Naive B cell (primary cell): ENCODE results near the gene SWSAP1. TPM values are rescaled to one million over a fixed set of nuclear protein-coding genes. Genes with fewer than 3 reads are reported as not detected.
"Not testable (repeated sequence)": the region's sequence is repeated elsewhere in the genome, so short reads cannot be mapped to it uniquely, and the experiment has no call there.

Experiments used
- ATAC-seq, 2 donors: fragments of 150-1000 bp; cut with Tn5 transposase; 2 replicates each; pipeline ENCODE4 v1.10.0; 2021; ENCODE audit warnings: low read depth in 2 of 2, mild to moderate bottlenecking in 2 of 2, moderate library complexity in 2 of 2
- DNase-seq: peaks from one replicate; pipeline ENCODE4 v3.0.0; 2022
- H3K27ac Mint-ChIP-seq, 6 donors: one replicate each; pipeline ENCODE4 v1.8.0; 2020 to 2022; ENCODE audit warnings: mild to moderate bottlenecking in 6 of 6, mixed read lengths in 6 of 6, moderate library complexity in 5 of 6, inconsistent platforms in 2 of 6
- H3K27me3 Mint-ChIP-seq, 3 donors: one replicate each; pipeline ENCODE4 v1.8.0; 2021 to 2022; ENCODE audit warnings: mixed read lengths in 3 of 3, mild to moderate bottlenecking in 1 of 3
- H3K36me3 Mint-ChIP-seq, 2 donors: one replicate each; pipeline ENCODE4 v1.8.0; 2020 to 2022; ENCODE audit warnings: mixed read lengths in 2 of 2, inconsistent platforms in 1 of 2, mild to moderate bottlenecking in 1 of 2
- H3K4me1 Mint-ChIP-seq, 3 donors: one replicate each; pipeline ENCODE4 v1.8.0; 2020 to 2022; ENCODE audit warnings: mixed read lengths in 3 of 3, inconsistent platforms in 1 of 3, mild to moderate bottlenecking in 1 of 3, moderate library complexity in 1 of 3
- H3K4me3 Mint-ChIP-seq, 8 donors: one replicate each; pipeline ENCODE4 v1.8.0; 2020 to 2022; ENCODE audit warnings: mild to moderate bottlenecking in 8 of 8, mixed read lengths in 8 of 8, moderate library complexity in 8 of 8, inconsistent platforms in 2 of 8
- H3K9me3 Mint-ChIP-seq, 7 donors: one replicate each; pipeline ENCODE4 v1.8.0; 2020 to 2022; ENCODE audit warnings: mixed read lengths in 7 of 7, mild to moderate bottlenecking in 5 of 7, inconsistent platforms in 2 of 7, moderate library complexity in 1 of 7
- polyA plus RNA-seq, 6 donors: library from polyadenylated mRNA; unstranded; fragments of 300-500 nt; fragmentation: Illumina TruSeq; gene quantifications; one replicate each; pipeline ENCODE4 v1.2.3, GENCODE V29; 2021; ENCODE audit warnings: low read depth in 6 of 6

SWSAP1 gene
- polyA plus RNA-seq, 6 donors from 2014 or later: 6.0 to 10.2 (median 7.6) TPM

DNA sequence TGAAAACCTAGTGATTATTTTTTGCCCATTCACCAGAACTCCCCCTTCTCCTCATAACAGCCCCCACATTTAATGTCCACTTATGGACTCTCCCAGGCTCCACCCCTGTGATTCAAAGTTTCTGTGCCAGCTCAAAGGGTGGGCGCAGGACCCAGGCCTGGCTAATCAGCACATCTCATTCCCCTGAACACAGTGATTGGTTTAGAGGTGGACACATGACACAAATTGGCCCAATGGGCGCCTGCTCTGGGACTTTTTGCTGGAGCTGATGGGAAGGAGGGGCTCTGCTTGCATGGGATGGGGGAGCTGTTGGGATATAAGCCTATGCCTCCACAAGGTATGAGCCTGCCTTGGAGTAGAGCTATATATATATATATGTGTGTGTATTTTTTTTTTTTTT, 15.9 kb downstream of the SWSAP1 start:
- ATAC-seq: no peak
- Mint-ChIP-seq H3K4me1 (peaks cover 14 to 22% (median 21%) of the 10 kb centered on the region in 3 donors), H3K36me3 (no peaks in the 10 kb centered on the region), H3K9me3 (peaks cover 0 to 4% (median 2%) of the 10 kb centered on the region in 7 donors), H3K27ac (no peak overlapping the region), H3K4me3 (no peak overlapping the region), H3K27me3 (peaks cover 0 to 5% (median 4%) of the 10 kb centered on the region in 3 donors)
- no peak for DNase-seq

DNA sequence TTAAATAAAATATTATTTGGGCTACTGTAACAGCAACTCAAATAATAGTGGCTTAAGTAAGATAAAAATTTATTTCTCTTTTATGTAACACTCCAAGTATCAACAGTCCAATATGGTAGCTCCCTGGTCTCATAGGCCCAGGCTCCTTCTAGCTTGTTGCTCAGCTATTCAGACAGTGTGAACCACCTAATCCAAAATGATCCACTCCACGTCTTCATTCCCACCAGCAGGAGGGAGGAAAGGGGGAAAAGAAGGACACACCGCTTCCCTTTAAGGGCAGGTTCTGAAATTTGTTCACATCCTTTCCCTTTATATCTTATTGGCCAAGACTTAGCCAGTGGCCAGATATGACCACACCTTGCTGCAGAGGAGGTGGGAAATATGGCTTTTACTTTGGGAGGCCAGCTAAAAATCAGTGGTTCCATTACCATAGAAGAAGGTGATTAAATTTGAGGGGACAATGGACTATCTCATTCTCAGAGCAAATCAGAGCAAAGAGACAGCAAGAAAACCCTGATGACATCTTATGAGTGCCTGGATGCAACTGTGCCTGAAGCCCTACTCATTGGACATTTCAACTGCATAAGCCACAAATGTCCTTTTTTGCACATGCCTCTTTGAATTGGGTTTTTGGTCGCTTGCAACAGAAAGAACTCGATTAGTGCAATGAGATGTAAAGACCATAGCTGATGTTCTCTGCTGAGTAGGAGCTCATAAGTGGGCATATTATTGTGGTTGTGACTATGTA, 16.6 kb downstream of the SWSAP1 start:
- DNase-seq (no peak), ATAC-seq (no peak)
- H3K27me3 Mint-ChIP-seq: peaks cover 0 to 8% (median 7%) of the 10 kb centered on the region in 3 donors
- peak overlapping the region in 1 of 6 donors; percentile 29 for H3K27ac Mint-ChIP-seq
- no peaks in the 10 kb centered on the region for H3K36me3 Mint-ChIP-seq
- peaks cover 15 to 22% (median 21%) of the 10 kb centered on the region in 3 donors for H3K4me1 Mint-ChIP-seq
- H3K4me3 Mint-ChIP-seq: peak overlapping the region in 1 of 8 donors; percentile 16
- peaks cover 0 to 4% (median 2%) of the 10 kb centered on the region in 7 donors for H3K9me3 Mint-ChIP-seq

DNA sequence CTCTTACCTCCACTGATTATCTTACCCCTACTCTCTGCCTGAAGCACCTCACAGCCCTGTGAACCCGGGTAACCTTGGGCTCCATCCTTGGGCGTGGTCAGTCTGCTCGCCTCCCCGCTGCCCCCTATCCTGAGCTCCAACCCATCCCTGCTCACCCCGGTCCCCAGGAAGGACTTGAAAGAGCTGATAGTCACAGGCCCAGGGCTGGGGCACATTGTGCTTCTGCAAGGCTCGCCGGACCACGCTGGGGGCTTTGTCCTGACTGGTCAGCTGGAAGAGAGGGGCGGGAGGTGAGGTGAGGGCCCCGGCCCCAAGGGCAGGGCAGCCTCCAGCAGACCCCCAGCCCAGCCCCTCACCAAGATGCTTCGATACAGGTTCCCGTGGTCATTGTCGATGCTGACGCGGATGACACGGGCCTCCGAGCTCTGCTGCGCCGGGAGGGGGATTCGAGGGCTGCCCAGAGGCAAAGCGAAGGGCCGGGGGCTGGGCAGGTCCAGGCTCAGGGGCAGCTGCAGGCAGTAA, 22.7 kb downstream of the SWSAP1 start:
- DNase-seq: no peak
- peaks cover 9 to 12% (median 10%) of the 10 kb centered on the region in 3 donors for H3K4me1 Mint-ChIP-seq
- peaks cover 0 to 26% (median 21%) of the 10 kb centered on the region in 3 donors for H3K27me3 Mint-ChIP-seq
- H3K9me3 Mint-ChIP-seq: peaks cover 0 to 1% (median 0%) of the 10 kb centered on the region in 7 donors
- H3K27ac Mint-ChIP-seq: peak overlapping the region in 1 of 6 donors; percentile 76
- no peak for ATAC-seq
- H3K4me3 Mint-ChIP-seq: no peak overlapping the region
- peaks cover 0 to 7% of the 10 kb centered on the region in 2 donors for H3K36me3 Mint-ChIP-seq

DNA sequence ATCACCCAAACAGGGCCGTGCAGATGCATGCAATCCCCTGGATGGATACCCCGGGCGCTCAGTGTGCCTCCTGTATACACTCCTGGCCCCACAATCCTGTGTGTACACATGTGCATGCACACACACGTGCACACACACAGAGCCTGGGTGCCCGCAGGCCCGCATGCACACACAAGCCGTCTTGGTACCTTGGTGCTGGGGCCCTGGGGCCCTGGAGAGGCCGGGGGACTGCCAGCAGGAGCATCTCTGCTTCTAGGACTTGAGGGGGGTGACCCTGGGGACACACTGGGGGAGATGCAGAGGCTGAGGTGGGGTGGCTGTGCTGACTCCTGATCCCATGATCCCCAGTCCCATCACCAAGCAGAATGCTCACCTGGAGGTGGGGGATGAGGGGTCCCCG, 25.2 kb downstream of the SWSAP1 start:
- DNase-seq (no peak), ATAC-seq (no peak)
- Mint-ChIP-seq H3K4me1 (peaks cover 0 to 8% (median 2%) of the 10 kb centered on the region in 3 donors), H3K27ac (no peak overlapping the region), H3K36me3 (peaks cover 0 to 7% of the 10 kb centered on the region in 2 donors), H3K4me3 (no peak overlapping the region), H3K9me3 (peaks cover 0 to 1% (median 0%) of the 10 kb centered on the region in 7 donors), H3K27me3 (peaks cover 2 to 26% (median 21%) of the 10 kb centered on the region in 3 donors)

DNA sequence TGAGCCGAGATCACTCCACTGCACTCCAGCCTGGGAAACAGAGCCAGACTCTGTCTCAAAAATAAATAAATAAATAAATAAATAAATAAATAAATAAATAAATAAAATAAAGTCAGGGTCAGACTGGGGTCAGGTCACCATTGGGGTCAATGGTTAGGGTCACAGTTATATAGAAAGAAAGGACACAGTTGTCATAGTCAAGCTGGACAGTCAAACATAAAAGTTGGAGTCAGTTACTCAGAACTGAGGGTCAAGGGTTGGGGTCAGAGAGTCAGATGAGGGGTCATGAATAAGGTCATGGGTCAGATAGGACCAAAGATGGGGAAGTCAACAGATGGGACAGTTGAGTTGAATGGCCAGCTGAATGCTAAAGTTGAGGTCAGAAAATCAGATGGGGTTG, 26.3 kb downstream of the SWSAP1 start:
- peaks cover 0 to 4% (median under 1%) of the 10 kb centered on the region in 3 donors for H3K4me1 Mint-ChIP-seq
- DNase-seq (no peak), ATAC-seq (no peak)
- H3K4me3 Mint-ChIP-seq: no peak overlapping the region
- H3K27me3 Mint-ChIP-seq: peaks cover 4 to 19% (median 13%) of the 10 kb centered on the region in 3 donors
- H3K27ac Mint-ChIP-seq: peak overlapping the region in 1 of 6 donors; percentile 44
- H3K9me3 Mint-ChIP-seq: peaks cover 0 to 1% (median 0%) of the 10 kb centered on the region in 7 donors
- H3K36me3 Mint-ChIP-seq: peaks cover 0 to 7% of the 10 kb centered on the region in 2 donors

DNA sequence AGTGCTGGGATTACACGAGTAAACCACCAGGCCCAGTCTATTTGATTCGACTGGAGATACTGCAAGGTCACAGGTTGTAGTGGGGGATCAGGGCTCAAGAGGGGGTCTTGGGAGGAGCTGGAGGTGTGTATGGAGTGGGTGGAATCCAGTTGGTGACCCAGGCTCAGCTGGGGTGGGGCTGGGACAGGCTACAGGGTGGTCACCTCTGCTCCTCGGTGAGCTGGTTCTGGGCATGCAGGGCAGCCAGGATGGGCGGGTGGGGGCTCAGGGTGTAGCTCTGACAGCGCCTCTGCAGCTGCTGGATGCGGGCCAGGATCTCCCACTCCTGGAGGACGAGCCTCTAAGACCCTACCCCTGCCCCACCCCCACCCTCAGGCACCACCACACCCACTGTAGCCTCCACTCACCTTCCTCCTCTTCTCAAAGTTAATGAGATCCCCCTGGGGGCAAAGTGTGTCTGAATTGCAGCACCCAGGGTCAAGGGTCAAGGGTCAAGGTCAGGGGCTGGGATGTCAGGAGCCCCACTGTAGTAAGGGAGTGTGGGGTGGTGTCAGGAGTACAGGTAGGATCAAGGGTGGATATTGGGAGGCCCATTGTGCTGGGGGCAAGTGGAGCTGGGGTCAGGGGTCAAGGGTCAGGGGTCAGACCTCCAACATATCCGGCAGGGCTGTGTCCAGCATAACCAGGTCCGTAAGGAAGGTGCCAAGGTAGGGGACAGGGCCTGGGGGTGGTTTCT, 27.5 kb downstream of the SWSAP1 start:
- Mint-ChIP-seq H3K9me3 (peaks cover 0 to 1% (median 0%) of the 10 kb centered on the region in 7 donors), H3K36me3 (peaks cover 0 to 7% of the 10 kb centered on the region in 2 donors), H3K27ac (peak overlapping the region in 2 of 6 donors; percentile 11 to 16), H3K4me1 (peaks cover 0 to 4% (median 4%) of the 10 kb centered on the region in 3 donors), H3K4me3 (no peak overlapping the region), H3K27me3 (peaks cover 4 to 25% (median 13%) of the 10 kb centered on the region in 3 donors)
- DNase-seq: no peak
- no peak for ATAC-seq

DNA sequence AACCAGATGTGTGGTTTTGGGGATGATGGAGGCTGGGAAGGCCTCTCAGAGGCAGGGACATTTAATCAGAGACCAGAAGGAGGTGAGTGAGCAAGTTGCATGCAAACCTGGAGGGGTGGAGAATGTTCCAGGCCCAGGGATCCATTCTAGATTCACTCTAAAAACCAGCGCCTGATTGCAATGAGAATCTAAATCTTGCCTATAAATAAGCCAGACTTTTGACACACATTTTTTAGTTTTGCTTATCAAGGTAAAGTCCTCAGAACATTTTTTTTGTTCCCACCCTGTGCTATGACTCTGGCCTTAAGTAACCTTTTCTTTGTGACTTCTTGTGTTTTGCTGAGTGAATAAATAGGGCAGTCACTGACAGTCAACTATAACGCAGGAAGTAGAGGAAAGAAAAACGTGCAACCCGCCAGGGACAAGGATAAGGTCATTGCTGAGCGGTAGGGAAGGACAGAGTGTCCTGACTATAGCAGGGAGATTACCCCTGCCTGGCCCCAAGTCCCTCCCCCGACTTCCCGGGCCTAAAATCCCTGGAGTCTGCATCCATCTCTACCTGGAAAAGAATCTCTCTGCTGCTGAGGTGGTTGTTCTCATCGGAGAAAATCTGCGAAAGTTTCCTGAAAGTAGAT, 30.2 kb downstream of the SWSAP1 start:
- DNase-seq: no peak
- Mint-ChIP-seq H3K27ac (peak overlapping the region in 1 of 6 donors; percentile 85), H3K4me3 (peak overlapping the region in 1 of 8 donors; percentile 73), H3K9me3 (peaks cover 0 to 1% (median 0%) of the 10 kb centered on the region in 7 donors), H3K4me1 (peaks cover 0 to 4% (median 4%) of the 10 kb centered on the region in 3 donors), H3K27me3 (peaks cover 9 to 22% (median 13%) of the 10 kb centered on the region in 3 donors), H3K36me3 (peaks cover 0 to 7% of the 10 kb centered on the region in 2 donors)
- no peak for ATAC-seq

DNA sequence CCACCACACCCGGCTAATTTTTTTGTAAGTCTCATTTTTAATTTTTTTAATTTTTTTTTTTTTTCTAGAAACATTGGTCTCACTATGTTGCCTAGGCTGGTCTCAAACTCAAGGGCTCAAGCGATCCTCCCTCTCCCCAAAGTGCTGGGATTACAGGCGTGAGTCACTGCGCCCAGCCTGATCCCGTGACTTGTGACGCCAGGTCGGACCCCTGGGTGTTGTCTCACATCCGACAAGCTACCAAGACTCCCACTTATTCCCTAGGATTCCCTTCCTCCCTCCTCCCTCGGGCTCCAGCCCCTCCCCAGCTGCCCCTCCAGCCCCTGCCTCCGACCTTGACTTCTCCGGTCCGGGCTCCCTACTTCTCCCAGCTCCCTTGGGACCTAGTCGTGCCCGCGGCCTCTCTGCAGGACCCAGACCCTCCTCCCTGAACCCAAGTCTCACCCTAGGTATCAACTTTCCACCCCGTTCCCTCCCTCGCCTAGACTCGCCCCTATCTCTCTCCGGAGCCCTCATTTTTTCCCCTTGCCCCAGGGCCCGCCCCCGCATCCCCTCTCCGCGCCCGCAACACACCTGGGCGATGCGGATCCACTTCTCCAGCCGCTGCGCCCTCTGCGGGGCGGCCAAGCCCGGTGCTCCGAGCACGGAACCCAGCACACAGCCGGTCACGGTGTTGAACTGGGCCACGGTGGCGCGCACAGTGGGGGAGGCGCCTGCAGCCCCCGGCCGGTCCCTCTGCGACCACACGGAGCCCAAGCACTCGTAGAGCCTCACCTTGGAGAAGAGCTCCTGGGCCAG, 31.6 kb downstream of the SWSAP1 start:
- Mint-ChIP-seq H3K36me3 (peaks cover 0 to 2% of the 10 kb centered on the region in 2 donors), H3K27ac (no peak overlapping the region), H3K4me3 (no peak overlapping the region), H3K9me3 (peaks cover 0 to 1% (median 0%) of the 10 kb centered on the region in 7 donors), H3K27me3 (peaks cover 2 to 9% (median 9%) of the 10 kb centered on the region in 3 donors), H3K4me1 (peaks cover 0 to 4% (median under 1%) of the 10 kb centered on the region in 3 donors)
- DNase-seq (no peak), ATAC-seq (peak; percentile 90 to 95)

DNA sequence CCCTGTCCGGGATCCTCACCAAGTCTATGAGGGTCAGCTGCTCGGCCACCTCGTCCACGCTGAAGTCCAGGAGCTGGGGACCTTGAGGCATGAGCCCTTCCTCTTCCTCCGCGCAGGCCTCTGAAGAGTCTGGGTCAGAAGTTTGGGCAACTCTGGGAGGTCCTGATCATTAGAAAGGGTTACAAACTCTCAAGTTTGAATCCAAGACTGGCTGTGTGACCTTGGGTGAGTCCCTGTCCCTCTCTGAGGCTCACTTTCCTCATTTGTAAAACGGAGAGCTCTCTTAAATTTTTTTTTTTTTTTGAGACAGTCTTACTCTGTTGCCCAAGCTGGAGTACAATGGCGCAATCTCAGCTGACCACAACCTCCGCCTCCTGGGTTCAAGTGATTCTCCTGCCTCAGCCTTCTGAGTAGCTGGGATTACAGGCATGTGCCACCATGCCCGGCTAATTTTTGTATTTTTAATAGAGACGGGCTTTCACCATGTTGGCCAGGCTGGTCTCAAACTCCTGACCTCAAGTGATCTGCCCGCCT, 32.3 kb downstream of the SWSAP1 start:
- H3K36me3 Mint-ChIP-seq, ATAC-seq, H3K27ac Mint-ChIP-seq, H3K9me3 Mint-ChIP-seq, H3K4me3 Mint-ChIP-seq, H3K27me3 Mint-ChIP-seq, H3K4me1 Mint-ChIP-seq, DNase-seq: not testable (repeated sequence)

DNA sequence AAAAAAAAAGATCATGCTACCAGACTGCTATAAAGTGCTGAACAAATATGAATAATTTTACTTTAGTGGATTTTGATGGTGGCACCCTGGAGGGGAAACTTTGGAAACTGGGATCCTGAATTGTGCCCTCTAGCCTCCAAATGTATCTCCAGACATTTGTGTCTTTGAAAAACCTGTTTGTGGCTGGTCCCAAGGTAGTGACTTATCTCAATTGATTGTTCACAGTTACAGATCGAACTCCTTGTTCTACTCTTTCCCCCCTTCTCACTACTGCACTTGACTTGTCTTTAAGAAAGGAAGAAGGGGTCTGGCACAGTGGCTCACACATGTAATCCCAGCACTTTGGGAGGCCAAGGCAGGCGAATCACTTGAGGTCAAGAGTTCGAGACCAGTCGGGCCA, 34.1 kb downstream of the SWSAP1 start:
- Mint-ChIP-seq H3K4me1 (peaks cover 0 to 4% (median 0%) of the 10 kb centered on the region in 3 donors), H3K36me3 (no peaks in the 10 kb centered on the region), H3K27me3 (peaks cover 0 to 9% (median 8%) of the 10 kb centered on the region in 3 donors), H3K9me3 (peaks cover 0 to 1% (median 0%) of the 10 kb centered on the region in 7 donors), H3K4me3 (peak overlapping the region in 1 of 8 donors; percentile 69), H3K27ac (no peak overlapping the region)
- no peak for ATAC-seq
- no peak for DNase-seq

DNA sequence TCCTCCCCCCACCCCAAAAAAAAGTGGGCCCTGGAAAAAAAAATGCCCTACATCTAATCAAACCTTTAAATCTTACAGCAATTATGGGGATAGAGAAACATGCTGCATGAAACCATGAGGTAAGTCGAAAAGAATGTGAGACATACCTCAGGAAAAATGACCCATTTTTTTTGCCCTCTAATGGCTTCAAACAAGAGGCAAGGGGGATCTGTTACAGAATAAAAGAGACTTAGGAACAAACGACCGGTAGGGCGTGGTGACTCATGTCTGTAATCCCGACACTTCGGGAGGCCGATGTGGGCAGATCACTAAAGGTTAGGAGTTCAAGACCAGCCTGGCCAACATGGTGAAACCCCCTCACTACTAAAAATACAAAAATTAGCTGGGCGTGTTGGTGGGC, 36.2 kb downstream of the SWSAP1 start:
- peaks cover 0 to 8% (median 4%) of the 10 kb centered on the region in 3 donors for H3K27me3 Mint-ChIP-seq
- DNase-seq (no peak), ATAC-seq (no peak)
- H3K4me3 Mint-ChIP-seq: no peak overlapping the region
- H3K27ac Mint-ChIP-seq: no peak overlapping the region
- no peaks in the 10 kb centered on the region for H3K9me3 Mint-ChIP-seq
- H3K36me3 Mint-ChIP-seq: no peaks in the 10 kb centered on the region
- H3K4me1 Mint-ChIP-seq: peaks cover 0 to 4% (median 0%) of the 10 kb centered on the region in 3 donors

DNA sequence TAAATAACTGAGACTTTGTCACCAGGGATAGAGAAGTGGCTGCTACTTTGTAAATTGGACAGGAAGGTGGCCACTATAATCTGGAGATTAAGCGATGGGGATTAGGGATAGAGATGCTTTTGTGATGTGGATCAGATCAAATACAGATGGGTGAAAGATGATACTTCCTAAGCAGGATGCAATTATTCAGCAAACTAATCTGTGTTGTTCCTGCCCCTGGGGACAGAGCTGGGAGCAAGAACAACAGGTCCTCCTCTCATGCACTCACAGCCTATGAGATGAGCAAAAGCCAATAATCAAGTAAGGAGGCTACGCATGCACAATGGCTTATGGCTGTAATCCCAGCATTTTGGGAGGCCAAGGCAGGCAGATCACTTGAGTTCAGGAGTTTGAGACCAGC, 40.1 kb downstream of the SWSAP1 start:
- ATAC-seq: no peak
- Mint-ChIP-seq H3K4me1 (peaks cover 13 to 23% (median 13%) of the 10 kb centered on the region in 3 donors), H3K27ac (no peak overlapping the region), H3K4me3 (no peak overlapping the region), H3K27me3 (peaks cover 0 to 5% (median 3%) of the 10 kb centered on the region in 3 donors), H3K36me3 (no peaks in the 10 kb centered on the region), H3K9me3 (peaks cover 0 to 1% (median 0%) of the 10 kb centered on the region in 7 donors)
- DNase-seq: no peak
